OCI-LY3 (cell line): ENCODE data around the gene LUZP2.
"Not testable (repeated sequence)": the region's sequence is repeated elsewhere in the genome, so short reads cannot be mapped to it uniquely, and the experiment has no call there.

Source experiments
- H2AFZ ChIP-seq: fragments of 200-600, 300-600 bp; shearing (Covaris generic); 2 replicates; pipeline ENCODE4 v1.6.0; 2014; ENCODE audit warnings: antibody characterized with exemption, low read depth, low read length
- H3K27ac ChIP-seq: fragments of 200-600, 300-600 bp; sonication (generic); 2 replicates; pipeline ENCODE4 v1.5.1; 2014; ENCODE audit warnings: mild to moderate bottlenecking, low read length, moderate library complexity, mixed read lengths
- H3K27me3 ChIP-seq: fragments of 200-600, 300-600 bp; sonication (generic); 2 replicates; pipeline ENCODE4 v1.6.1; 2014; ENCODE audit warnings: low read depth, low read length, mixed read lengths
- H3K36me3 ChIP-seq: fragments of 200-600, 300-600 bp; sonication (generic); replicated peaks from 2 replicates; pipeline ENCODE3; 2014; ENCODE audit warnings: low read depth, low read length, mixed read lengths
- H3K4me1 ChIP-seq: fragments of 300-600, 200-600 bp; sonication (generic); 2 replicates; pipeline ENCODE4 v1.6.1; 2014; ENCODE audit warnings: low read length, mixed read lengths
- H3K4me2 ChIP-seq: fragments of 200-600, 300-600 bp; sonication (generic); 2 replicates; pipeline ENCODE4 v1.6.1; 2014; ENCODE audit warnings: low read length, mixed read lengths
- H3K4me3 ChIP-seq: fragments of 300-600, 200-600 bp; sonication (generic); 2 replicates; pipeline ENCODE4 v1.5.1; 2014; ENCODE audit warnings: antibody characterized with exemption, mild to moderate bottlenecking, low read length, moderate library complexity
- H3K79me2 ChIP-seq: fragments of 300-600, 200-600 bp; shearing (Covaris generic); 2 replicates; pipeline ENCODE4 v1.6.1; 2014; ENCODE audit warnings: mild to moderate bottlenecking, low read length, mixed read lengths
- H3K9ac ChIP-seq: fragments of 300-600, 200-600 bp; shearing (Covaris generic); 2 replicates; pipeline ENCODE4 v1.6.0; 2014; ENCODE audit warnings: mild to moderate bottlenecking, low read length, moderate library complexity
- H3K9me3 ChIP-seq: fragments of 200-600, 300-600 bp; shearing (Covaris generic); 2 replicates; pipeline ENCODE4 v1.6.1; 2014; ENCODE audit warnings: low read length, mixed read lengths; ENCODE audit not compliant: insufficient read depth
- H4K20me1 ChIP-seq: fragments of 200-600, 300-600 bp; sonication (generic); 2 replicates; pipeline ENCODE4 v1.6.1; 2016; ENCODE audit warnings: low read length, mixed read lengths; ENCODE audit not compliant: insufficient read depth
- EZH2phosphoT487 ChIP-seq: fragments of 200-600 bp; shearing (Covaris generic); IDR thresholded peaks from 2 replicates; pipeline ENCODE4 v1.6.1; 2018; ENCODE audit warnings: antibody characterized with exemption, mixed run types, low read depth
- TF ChIP-seq, protein P1 (sequence below): fragments of 200-600, 300-600 bp; sonication (generic); IDR thresholded peaks from 2 replicates; pipeline ENCODE4 v1.5.1; 2014; ENCODE audit warnings: antibody characterized with exemption, low read length, low read depth

Gene LUZP2

DNA sequence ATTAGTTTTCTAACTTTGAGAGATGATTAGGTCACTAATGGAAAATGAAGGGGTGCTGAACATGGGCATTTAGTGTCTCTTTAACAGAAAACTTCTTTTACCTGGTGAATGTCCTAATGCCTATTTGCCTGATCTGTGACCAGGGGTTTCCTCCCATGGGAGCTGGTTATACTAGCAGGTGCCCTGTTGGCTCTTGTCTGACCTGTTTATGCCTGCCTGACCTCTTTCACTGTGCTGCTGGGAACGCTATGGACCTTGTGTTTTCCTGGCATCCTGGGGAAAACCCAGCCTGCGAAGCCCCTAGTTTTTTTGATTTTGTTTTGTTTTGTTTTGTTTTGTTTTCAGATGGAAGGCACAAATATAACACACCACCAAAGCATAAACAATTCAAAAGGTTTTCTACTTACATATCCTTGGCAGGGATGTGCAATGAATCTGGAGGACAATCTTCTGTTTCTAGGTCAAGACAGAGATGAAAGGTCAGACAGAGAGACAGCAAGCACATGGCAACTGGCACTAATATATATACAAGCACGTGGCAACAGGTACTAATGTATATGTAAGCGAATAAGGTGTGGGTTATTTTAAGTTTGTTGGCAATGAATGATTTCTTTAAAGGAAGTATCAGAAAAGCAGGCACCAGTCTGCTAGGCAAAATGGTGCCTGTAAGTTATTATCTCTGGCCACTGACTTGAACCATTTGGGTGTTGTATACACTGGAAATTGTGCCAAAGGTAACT lies 390.2 kb downstream of the LUZP2 start:
- Histone ChIP-seq H3K27me3 (no peaks in the 10 kb centered on the region), H3K27ac (no peak overlapping the region), H3K4me1 (no peaks in the 10 kb centered on the region), H3K79me2 (no peaks in the 10 kb centered on the region), H4K20me1 (no peaks in the 10 kb centered on the region), H2AFZ (no peak overlapping the region), H3K9ac (no peak overlapping the region), H3K9me3 (no peaks in the 10 kb centered on the region), H3K36me3 (no peaks in the 10 kb centered on the region), H3K4me3 (no peak overlapping the region), H3K4me2 (no peak overlapping the region)
- TF ChIP-seq EZH2phosphoT487: no peak
- TF ChIP-seq, protein P1, sequence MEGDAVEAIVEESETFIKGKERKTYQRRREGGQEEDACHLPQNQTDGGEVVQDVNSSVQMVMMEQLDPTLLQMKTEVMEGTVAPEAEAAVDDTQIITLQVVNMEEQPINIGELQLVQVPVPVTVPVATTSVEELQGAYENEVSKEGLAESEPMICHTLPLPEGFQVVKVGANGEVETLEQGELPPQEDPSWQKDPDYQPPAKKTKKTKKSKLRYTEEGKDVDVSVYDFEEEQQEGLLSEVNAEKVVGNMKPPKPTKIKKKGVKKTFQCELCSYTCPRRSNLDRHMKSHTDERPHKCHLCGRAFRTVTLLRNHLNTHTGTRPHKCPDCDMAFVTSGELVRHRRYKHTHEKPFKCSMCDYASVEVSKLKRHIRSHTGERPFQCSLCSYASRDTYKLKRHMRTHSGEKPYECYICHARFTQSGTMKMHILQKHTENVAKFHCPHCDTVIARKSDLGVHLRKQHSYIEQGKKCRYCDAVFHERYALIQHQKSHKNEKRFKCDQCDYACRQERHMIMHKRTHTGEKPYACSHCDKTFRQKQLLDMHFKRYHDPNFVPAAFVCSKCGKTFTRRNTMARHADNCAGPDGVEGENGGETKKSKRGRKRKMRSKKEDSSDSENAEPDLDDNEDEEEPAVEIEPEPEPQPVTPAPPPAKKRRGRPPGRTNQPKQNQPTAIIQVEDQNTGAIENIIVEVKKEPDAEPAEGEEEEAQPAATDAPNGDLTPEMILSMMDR: no peak

DNA sequence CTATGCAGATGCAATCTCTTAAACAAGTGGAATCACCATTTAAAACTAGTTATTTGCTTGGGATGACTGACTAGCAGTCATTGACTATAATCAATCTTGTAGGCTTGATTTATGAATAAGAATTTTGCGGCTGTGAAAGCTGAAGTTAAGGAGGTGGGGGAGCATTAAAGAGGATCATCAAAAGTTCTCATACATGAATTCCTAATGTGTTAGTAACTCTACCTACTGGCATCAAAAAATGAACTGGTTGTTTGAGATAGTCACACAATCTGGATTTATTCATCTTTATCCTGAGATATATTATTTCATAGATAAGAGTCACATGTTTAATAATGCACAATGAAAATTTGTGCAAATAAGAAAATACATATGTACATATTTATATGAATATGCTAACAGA lies 393.6 kb downstream of the LUZP2 start:
- H3K36me3 ChIP-seq: no peaks in the 10 kb centered on the region

DNA sequence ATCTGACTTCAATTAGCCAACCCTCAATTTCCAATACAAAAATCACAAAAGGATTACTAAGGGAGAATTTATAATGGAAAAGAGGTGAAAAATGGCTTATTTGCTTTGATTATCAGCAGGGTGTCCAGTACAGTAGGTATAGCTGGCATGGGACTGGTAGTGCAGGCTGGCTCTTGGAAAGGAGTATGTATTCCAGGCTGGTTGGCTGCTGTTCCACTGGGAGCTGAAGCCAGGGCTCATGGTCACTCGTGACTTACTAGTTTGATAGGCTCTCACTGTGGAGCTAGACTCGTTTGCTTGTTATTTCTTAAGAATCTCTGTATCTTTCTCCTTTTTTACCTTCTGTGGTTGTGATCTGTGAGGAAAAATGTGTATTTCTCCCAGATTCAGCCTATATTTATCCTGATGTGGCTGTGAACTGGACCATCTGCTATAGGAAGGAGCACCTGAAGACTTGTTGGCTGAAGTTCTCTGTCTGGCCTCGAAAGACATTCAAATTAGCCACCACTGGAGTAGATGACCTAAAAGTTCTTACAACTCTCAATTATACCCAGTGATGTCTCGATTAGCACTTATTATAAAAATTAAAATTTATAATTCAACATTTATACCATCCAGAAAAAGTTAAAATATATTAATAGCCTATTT lies 395.1 kb downstream of the LUZP2 start:
- not testable (repeated sequence) for H3K27ac ChIP-seq, H2AFZ ChIP-seq, H3K9ac ChIP-seq, H3K4me3 ChIP-seq, H3K36me3 ChIP-seq, H3K27me3 ChIP-seq, H3K4me1 ChIP-seq, H4K20me1 ChIP-seq, H3K79me2 ChIP-seq, H3K4me2 ChIP-seq, H3K9me3 ChIP-seq

More for the DNA sequence above, 393.6 kb downstream of the LUZP2 start:
- Histone ChIP-seq H3K79me2 (no peaks in the 10 kb centered on the region), H2AFZ (no peak overlapping the region), H3K9me3 (no peaks in the 10 kb centered on the region), H3K4me2 (no peak overlapping the region), H4K20me1 (no peaks in the 10 kb centered on the region), H3K9ac (no peak overlapping the region), H3K27ac (no peak overlapping the region), H3K27me3 (no peaks in the 10 kb centered on the region), H3K4me1 (no peaks in the 10 kb centered on the region), H3K4me3 (no peak overlapping the region)
- no peak for TF ChIP-seq EZH2phosphoT487
- TF ChIP-seq, protein P1: no peak

DNA sequence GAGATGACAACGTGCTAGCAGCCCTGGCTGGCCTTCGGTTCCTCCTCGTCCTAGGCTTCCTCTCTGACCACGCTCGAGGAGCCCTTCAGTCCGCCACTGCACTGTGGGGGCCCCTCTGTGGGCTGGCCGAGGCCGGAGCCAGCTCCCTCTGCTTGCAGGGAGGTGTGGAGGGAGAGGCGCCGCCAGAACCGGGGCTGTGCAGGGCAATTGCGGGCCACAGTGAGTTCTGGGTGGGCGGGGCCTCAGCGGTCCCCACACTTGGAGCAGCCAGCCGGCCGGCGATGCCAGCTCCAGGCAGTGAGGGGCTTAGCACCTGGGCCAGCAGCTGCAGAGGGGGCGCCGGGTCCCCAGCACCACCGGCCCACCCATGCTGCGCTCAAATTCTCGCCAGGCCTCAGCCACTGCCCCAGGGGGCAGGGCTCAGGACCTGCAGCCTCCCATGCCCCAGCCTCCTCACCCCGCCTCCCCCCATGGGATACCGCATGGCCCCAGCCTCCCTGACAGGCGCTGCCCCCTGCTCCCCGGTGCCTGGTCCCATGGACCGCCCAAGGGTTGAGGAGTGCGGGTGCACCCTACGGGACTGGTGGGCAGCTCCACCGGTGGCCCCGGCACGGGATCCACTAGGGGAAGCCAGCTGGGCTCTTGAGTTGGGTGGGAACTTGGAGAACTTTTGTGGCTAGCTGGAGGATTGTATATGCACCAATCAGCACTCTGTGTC lies 399.4 kb downstream of the LUZP2 start:
- H3K9me3 ChIP-seq: no peaks in the 10 kb centered on the region
- no peak overlapping the region for H3K4me2 ChIP-seq
- no peaks in the 10 kb centered on the region for H3K27me3 ChIP-seq
- H3K9ac ChIP-seq: no peak overlapping the region
- no peak overlapping the region for H3K4me3 ChIP-seq
- TF ChIP-seq, protein P1: no peak
- no peak for TF ChIP-seq EZH2phosphoT487
- H3K4me1 ChIP-seq: 0 out of 2 replicates have a peak, but pooled peaks cover 2% of the 10 kb centered on the region
- no peaks in the 10 kb centered on the region for H3K79me2 ChIP-seq
- no peak overlapping the region for H3K27ac ChIP-seq
- no peak overlapping the region for H2AFZ ChIP-seq
- no peaks in the 10 kb centered on the region for H3K36me3 ChIP-seq
- H4K20me1 ChIP-seq: no peaks in the 10 kb centered on the region
